Lower leg skin (tissue), 3 donors: ENCODE data around the gene OS9.

Experiments
- CTCF ChIP-seq, 3 donors: fragments of 450-650 bp; IDR thresholded peaks; one replicate each; pipeline ENCODE4 v1.5.1; 2016; ENCODE audit warnings: antibody characterized with exemption in 3 of 3, mild to moderate bottlenecking in 3 of 3, moderate library complexity in 2 of 3
- POLR2A ChIP-seq, 2 donors: fragments of 450-650 bp; IDR thresholded peaks; one replicate each; pipeline ENCODE4 v1.6.1; 2016 to 2017; ENCODE audit warnings: antibody characterized with exemption in 2 of 2, mild to moderate bottlenecking in 1 of 2, moderate library complexity in 1 of 2

GRCh38 chr12:57737467-57738460, 43.8 kb downstream of the OS9 start:
- no peak for TF ChIP-seq CTCF (IDR thresholded peaks at IDR 0.05)
- no peak for TF ChIP-seq POLR2A (IDR thresholded peaks at IDR 0.05)
